ENCODE measurements around the gene TMEM87A.

The TMEM87A gene, protein sequence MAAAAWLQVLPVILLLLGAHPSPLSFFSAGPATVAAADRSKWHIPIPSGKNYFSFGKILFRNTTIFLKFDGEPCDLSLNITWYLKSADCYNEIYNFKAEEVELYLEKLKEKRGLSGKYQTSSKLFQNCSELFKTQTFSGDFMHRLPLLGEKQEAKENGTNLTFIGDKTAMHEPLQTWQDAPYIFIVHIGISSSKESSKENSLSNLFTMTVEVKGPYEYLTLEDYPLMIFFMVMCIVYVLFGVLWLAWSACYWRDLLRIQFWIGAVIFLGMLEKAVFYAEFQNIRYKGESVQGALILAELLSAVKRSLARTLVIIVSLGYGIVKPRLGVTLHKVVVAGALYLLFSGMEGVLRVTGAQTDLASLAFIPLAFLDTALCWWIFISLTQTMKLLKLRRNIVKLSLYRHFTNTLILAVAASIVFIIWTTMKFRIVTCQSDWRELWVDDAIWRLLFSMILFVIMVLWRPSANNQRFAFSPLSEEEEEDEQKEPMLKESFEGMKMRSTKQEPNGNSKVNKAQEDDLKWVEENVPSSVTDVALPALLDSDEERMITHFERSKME

DNA sequence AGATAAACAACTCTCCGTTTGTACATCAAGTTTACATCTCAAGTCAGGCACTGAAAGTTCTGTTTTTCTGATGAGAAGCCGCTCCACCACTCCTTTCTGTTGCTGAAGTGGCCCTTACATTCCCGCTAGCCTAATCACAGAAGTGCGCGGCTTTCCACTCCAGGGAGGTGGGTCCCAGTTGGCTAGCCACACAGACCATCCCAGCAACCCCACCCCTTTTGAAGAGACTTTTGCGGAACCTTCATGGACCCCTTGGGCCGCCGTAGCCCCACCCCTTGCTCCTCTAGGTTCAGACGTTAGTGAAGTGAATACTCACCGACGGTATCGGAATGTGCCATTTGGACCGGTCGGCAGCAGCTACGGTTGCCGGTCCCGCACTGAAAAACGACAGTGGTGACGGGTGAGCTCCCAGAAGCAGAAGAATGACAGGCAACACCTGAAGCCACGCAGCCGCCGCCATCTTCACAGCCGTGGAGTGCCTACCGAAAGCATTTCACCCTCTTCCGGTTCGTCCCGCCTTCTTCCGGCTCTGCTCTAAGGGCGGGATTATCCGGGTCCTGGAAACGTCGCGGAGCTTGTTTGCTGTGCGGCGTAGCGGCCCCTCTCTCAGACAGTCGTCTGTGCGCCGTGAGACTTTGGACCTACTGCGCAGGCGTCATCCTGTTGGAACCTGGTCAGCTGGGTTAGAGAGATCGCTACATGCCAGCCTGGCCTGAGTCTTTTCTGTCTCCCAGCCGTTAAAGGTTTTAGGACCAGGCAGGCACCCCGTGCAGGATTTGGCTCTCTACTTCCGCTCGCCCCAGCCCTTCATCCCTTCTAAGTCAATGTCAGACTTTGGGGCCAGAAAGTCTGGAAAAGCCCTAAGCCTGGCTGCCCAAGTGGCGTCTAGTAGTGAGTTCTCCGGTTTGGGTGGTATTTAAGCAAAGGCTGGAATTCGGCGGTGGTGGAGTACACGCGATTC lies at the start of gene TMEM87A, which contains the start of gene GANC:
Gene TMEM87A (minus strand): TSS at position 495 of the 961 bp plus-strand sequence. CDS start 35 bp downstream, at position 460.
Gene GANC (plus strand): TSS at position 263 of the 961 bp plus-strand sequence. CDS start 1,281 bp downstream, outside the sequence.
- no peaks in the 10 kb centered on the region for H3K4me1 ChIP-seq (ENCODE audit: control insufficient read depth, insufficient read depth, low read length)
- peak within 1 kb of the TSS; percentile 99 for H3K4me3 ChIP-seq (ENCODE audit: low read depth, low read length)
- no peaks in the 10 kb centered on the region for H3K9me3 ChIP-seq (ENCODE audit: control insufficient read depth, insufficient read depth, low read depth, low read length)
- peaks cover 4 to 6% of the 10 kb centered on the region in 2 experiments; a peak in 2 of 3 replicates for H3K36me3 ChIP-seq (ENCODE audit: control insufficient read depth in 2 of 2, insufficient read depth in 1 of 2, low read length in 2 of 2)
- POLR2A ChIA-PET: interaction anchor here (0.6 to 1.2 kb wide), 9 partner anchors 12 to 301 kb away, joined by 3 to 10 read pairs (median 4); partner anchors contain the start of genes EHD4, SNAP23 and VPS39
- CTCF ChIA-PET: interaction anchor here (0.6 kb wide), 2 partner anchors 168 to 230 kb away, joined by 3 read pairs; no protein-coding TSS in a partner anchor
- peak within 1 kb of the TSS; percentile 81 for H3K27ac ChIP-seq (ENCODE audit: extremely low read depth, low read depth, low read length)
- peak; percentile 76; the same call in 1 of the 2 replicates for TF ChIP-seq OVOL3 (tag by site-specific recombination; IDR thresholded peaks at IDR 0.05)
- TF ChIP-seq, protein P1, sequence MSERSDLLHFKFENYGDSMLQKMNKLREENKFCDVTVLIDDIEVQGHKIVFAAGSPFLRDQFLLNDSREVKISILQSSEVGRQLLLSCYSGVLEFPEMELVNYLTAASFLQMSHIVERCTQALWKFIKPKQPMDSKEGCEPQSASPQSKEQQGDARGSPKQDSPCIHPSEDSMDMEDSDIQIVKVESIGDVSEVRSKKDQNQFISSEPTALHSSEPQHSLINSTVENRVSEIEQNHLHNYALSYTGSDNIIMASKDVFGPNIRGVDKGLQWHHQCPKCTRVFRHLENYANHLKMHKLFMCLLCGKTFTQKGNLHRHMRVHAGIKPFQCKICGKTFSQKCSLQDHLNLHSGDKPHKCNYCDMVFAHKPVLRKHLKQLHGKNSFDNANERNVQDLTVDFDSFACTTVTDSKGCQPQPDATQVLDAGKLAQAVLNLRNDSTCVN (tag by site-specific recombination; optimal IDR thresholded peaks at IDR 0.05): peak; percentile 30
- 0 out of 2 replicates have a peak, but pooled peaks have one; percentile 40 for TF ChIP-seq ZNF366 (tag by site-specific recombination; conservative IDR thresholded peaks at IDR 0.05)
- TF ChIP-seq, protein P2, sequence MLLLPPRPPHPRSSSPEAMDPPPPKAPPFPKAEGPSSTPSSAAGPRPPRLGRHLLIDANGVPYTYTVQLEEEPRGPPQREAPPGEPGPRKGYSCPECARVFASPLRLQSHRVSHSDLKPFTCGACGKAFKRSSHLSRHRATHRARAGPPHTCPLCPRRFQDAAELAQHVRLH (tag by site-specific recombination; IDR thresholded peaks at IDR 0.05): peak; percentile 97
- peak; percentile 88 for TF ChIP-seq YY1 (tag by site-specific recombination; IDR thresholded peaks at IDR 0.05)
- TF ChIP-seq MEIS1 (CRISPR knock-in tag; IDR thresholded peaks at IDR 0.05; ENCODE audit: borderline replicate concordance): no peak
- TF ChIP-seq, protein P3, sequence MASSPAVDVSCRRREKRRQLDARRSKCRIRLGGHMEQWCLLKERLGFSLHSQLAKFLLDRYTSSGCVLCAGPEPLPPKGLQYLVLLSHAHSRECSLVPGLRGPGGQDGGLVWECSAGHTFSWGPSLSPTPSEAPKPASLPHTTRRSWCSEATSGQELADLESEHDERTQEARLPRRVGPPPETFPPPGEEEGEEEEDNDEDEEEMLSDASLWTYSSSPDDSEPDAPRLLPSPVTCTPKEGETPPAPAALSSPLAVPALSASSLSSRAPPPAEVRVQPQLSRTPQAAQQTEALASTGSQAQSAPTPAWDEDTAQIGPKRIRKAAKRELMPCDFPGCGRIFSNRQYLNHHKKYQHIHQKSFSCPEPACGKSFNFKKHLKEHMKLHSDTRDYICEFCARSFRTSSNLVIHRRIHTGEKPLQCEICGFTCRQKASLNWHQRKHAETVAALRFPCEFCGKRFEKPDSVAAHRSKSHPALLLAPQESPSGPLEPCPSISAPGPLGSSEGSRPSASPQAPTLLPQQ (tag by site-specific recombination; IDR thresholded peaks at IDR 0.05): peak; percentile 99
- TF ChIP-seq KLF16 (tag by site-specific recombination; IDR thresholded peaks at IDR 0.05): peak; percentile 99
- TF ChIP-seq, protein P4, sequence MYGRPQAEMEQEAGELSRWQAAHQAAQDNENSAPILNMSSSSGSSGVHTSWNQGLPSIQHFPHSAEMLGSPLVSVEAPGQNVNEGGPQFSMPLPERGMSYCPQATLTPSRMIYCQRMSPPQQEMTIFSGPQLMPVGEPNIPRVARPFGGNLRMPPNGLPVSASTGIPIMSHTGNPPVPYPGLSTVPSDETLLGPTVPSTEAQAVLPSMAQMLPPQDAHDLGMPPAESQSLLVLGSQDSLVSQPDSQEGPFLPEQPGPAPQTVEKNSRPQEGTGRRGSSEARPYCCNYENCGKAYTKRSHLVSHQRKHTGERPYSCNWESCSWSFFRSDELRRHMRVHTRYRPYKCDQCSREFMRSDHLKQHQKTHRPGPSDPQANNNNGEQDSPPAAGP (tag by site-specific recombination; IDR thresholded peaks at IDR 0.05): peak; percentile 90; the same call in 1 of the 2 replicates
- TF ChIP-seq ZNF394 (tag by site-specific recombination; IDR thresholded peaks at IDR 0.05; ENCODE audit: borderline replicate concordance): peak; percentile 63; the same call in 1 of the 2 replicates
- TF ChIP-seq ZNF610 (tag by site-specific recombination; IDR thresholded peaks at IDR 0.05; ENCODE audit: borderline replicate concordance): peak; percentile 73; the same call in 1 of the 2 replicates
- peak; percentile 35; the same call in 1 of the 2 replicates for TF ChIP-seq ZBTB21 (tag by site-specific recombination; IDR thresholded peaks at IDR 0.05)
- peak; percentile 96 for TF ChIP-seq ZBTB17 (tag by site-specific recombination; IDR thresholded peaks at IDR 0.05)
- TF ChIP-seq ZNF561 (tag by site-specific recombination; IDR thresholded peaks at IDR 0.05; ENCODE audit: borderline replicate concordance): 0 out of 2 replicates have a peak, but pooled peaks have one; percentile 23
- TF ChIP-seq KLF1 (tag by site-specific recombination; IDR thresholded peaks at IDR 0.05): peak; percentile 91
- no peak for TF ChIP-seq ZNF596 (tag by site-specific recombination; IDR thresholded peaks at IDR 0.05)
- peak; percentile 37; the same call in 1 of the 2 replicates for TF ChIP-seq ZBTB20 (tag by site-specific recombination; IDR thresholded peaks at IDR 0.05)
- no peak for TF ChIP-seq GFI1B (tag by site-specific recombination; IDR thresholded peaks at IDR 0.05)
- peak; percentile 85 for TF ChIP-seq SP2 (tag by site-specific recombination; IDR thresholded peaks at IDR 0.05)
- no peak for TF ChIP-seq OSR2 (tag by site-specific recombination; IDR thresholded peaks at IDR 0.05)
- TF ChIP-seq, protein P5, sequence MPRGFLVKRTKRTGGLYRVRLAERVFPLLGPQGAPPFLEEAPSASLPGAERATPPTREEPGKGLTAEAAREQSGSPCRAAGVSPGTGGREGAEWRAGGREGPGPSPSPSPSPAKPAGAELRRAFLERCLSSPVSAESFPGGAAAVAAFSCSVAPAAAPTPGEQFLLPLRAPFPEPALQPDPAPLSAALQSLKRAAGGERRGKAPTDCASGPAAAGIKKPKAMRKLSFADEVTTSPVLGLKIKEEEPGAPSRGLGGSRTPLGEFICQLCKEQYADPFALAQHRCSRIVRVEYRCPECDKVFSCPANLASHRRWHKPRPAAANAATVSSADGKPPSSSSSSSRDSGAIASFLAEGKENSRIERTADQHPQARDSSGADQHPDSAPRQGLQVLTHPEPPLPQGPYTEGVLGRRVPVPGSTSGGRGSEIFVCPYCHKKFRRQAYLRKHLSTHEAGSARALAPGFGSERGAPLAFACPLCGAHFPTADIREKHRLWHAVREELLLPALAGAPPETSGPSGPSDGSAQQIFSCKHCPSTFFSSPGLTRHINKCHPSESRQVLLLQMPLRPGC (tag by site-specific recombination; IDR thresholded peaks at IDR 0.05): peak; percentile 84
- peak; percentile 82 for TF ChIP-seq ZNF24 (tag by site-specific recombination; IDR thresholded peaks at IDR 0.05)
- TF ChIP-seq, protein P6, sequence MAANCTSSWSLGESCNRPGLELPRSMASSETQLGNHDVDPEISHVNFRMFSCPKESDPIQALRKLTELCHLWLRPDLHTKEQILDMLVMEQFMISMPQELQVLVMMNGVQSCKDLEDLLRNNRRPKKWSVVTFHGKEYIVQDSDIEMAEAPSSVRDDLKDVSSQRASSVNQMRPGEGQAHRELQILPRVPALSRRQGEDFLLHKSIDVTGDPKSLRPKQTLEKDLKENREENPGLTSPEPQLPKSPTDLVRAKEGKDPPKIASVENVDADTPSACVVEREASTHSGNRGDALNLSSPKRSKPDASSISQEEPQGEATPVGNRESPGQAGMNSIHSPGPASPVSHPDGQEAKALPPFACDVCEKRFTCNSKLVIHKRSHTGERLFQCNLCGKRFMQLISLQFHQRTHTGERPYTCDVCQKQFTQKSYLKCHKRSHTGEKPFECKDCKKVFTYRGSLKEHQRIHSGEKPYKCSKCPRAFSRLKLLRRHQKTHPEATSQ (tag by site-specific recombination; IDR thresholded peaks at IDR 0.05): peak; percentile 32; the same call in 1 of the 2 replicates
- TF ChIP-seq ZNF660 (tag by site-specific recombination; IDR thresholded peaks at IDR 0.05): 0 out of 2 replicates have a peak, but pooled peaks have one; percentile 45
- no peak for TF ChIP-seq ZNF777 (tag by site-specific recombination; IDR thresholded peaks at IDR 0.05; ENCODE audit: borderline replicate concordance)
- TF ChIP-seq ZNF335 (tag by site-specific recombination; conservative IDR thresholded peaks at IDR 0.05): peak; percentile 97
- TF ChIP-seq ZNF76 (tag by site-specific recombination; IDR thresholded peaks at IDR 0.05; ENCODE audit: borderline replicate concordance, low read depth): peak; percentile 79; the same call in 1 of the 2 replicates

Measured in HEK293 (cell line).